ENCODE measurements around the gene PIK3C3.

DNA sequence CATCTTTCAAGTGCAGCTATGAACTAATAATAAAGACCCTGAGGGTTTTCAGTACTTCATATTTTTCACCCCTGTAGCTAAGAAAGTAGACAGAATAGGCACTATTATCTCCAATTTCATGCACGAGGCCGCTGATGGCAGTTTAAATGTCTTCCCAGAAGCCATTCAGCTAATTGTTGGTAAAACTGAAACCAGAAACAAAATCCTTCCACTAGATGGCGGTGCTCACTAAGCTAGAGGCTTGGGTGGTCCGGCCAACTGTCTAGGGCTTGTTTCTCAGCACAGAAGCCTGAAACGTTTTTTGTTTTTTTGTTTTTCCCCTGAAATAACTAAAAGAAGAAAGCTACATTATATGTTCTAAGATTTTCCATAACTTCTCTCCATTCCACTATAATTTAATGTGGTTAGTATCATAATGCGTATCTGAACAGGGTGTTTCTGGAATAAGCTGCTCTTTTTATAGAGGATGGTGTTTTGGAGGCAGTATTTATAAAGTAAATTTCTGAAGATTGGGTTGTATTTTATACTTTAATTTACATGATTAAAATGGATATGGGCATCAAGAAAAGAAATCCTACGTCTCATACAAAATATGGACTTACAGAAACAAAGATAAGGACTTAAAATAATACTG, 159.4 kb downstream of the PIK3C3 start:
- TF ChIP-seq CEBPB (IDR thresholded peaks at IDR 0.05) = no peak
- no peak for TF ChIP-seq TAF1 (IDR thresholded peaks at IDR 0.05; ENCODE audit: low read depth)
- TF ChIP-seq, protein P1, sequence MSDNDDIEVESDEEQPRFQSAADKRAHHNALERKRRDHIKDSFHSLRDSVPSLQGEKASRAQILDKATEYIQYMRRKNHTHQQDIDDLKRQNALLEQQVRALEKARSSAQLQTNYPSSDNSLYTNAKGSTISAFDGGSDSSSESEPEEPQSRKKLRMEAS (IDR thresholded peaks at IDR 0.05) = no peak
- TF ChIP-seq RAD21 (IDR thresholded peaks at IDR 0.05; ENCODE audit: low read depth) = peak; percentile 92
- no peak for TF ChIP-seq EGR1 (IDR thresholded peaks at IDR 0.05)
- TF ChIP-seq, protein P2, sequence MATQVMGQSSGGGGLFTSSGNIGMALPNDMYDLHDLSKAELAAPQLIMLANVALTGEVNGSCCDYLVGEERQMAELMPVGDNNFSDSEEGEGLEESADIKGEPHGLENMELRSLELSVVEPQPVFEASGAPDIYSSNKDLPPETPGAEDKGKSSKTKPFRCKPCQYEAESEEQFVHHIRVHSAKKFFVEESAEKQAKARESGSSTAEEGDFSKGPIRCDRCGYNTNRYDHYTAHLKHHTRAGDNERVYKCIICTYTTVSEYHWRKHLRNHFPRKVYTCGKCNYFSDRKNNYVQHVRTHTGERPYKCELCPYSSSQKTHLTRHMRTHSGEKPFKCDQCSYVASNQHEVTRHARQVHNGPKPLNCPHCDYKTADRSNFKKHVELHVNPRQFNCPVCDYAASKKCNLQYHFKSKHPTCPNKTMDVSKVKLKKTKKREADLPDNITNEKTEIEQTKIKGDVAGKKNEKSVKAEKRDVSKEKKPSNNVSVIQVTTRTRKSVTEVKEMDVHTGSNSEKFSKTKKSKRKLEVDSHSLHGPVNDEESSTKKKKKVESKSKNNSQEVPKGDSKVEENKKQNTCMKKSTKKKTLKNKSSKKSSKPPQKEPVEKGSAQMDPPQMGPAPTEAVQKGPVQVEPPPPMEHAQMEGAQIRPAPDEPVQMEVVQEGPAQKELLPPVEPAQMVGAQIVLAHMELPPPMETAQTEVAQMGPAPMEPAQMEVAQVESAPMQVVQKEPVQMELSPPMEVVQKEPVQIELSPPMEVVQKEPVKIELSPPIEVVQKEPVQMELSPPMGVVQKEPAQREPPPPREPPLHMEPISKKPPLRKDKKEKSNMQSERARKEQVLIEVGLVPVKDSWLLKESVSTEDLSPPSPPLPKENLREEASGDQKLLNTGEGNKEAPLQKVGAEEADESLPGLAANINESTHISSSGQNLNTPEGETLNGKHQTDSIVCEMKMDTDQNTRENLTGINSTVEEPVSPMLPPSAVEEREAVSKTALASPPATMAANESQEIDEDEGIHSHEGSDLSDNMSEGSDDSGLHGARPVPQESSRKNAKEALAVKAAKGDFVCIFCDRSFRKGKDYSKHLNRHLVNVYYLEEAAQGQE (IDR thresholded peaks at IDR 0.05; ENCODE audit: low read depth) = no peak
- TF ChIP-seq EP300 (IDR thresholded peaks at IDR 0.05; ENCODE audit: borderline replicate concordance) = no peak
- TF ChIP-seq FOXM1 (IDR thresholded peaks at IDR 0.05; ENCODE audit: borderline replicate concordance, low read depth) = no peak
- TF ChIP-seq NFIC (IDR thresholded peaks at IDR 0.05) = no peak
- TF ChIP-seq, protein P3, sequence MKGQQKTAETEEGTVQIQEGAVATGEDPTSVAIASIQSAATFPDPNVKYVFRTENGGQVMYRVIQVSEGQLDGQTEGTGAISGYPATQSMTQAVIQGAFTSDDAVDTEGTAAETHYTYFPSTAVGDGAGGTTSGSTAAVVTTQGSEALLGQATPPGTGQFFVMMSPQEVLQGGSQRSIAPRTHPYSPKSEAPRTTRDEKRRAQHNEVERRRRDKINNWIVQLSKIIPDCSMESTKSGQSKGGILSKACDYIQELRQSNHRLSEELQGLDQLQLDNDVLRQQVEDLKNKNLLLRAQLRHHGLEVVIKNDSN (IDR thresholded peaks at IDR 0.05) = no peak
